Measurements from ENCODE around the gene GINS2.

Gene GINS2

DNA sequence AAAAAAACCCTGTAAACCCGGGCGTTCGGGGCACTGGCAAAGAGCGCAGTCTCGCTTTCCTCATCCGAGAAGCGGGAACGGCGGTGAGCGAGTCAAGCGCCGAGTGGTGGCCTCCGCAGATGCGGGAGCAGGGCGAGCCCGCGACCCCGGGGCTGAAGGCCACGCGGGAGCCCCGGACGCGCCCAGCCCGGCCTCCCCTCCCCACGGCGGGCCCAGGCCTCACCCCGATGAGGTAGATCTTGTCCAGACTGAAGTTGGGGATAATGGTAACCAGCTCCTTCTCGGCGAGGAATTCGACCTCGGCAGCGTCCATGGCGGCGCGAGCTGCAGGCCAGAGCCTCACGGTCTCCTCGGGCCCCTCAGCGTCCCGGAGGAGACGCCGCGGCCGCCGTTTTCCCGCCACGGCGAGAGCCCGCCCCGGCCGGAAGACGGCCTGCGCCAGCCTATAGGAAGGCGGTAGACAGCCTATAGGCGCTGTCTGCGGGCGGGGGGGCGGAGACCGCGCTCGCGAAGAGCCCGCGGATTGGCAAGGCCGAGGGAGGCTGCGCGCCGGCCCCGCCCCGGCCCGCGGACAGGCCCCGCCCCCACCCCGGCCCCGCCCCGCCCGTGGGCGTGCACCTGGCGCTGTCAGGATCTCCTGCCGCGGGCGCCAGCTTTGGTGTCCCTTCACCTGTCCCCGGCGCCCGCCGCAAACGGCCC lies at the start of gene GINS2:
Gene GINS2 (minus strand): TSS at position 369 of the 699 bp plus-strand sequence. CDS start 56 bp downstream, at position 313.
- peak; percentile 81 for DNase-seq (ENCODE audit: low read depth)

DNA sequence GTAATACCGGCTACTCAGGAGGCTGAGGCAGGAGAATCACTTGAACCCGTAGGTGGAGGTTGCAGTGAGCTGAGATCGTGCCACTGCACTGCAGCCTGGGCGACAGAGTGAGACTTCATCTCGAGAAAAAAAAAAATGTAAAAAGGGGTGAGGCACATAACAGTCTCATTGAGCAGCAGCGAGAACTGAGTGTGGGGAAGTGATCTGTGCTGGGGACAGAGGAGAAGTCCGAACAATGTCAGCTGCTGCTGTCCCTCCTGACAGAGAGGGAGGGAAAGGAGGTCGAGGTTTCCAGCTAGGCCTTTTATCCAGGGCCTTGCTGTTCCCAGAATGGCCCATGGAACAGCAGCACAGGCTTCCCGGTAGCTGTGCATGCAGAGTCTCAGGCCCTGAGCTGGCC lies 48.2 kb upstream of the GINS2 start:
- DNase-seq (ENCODE audit: low read depth) = no peak

DNA sequence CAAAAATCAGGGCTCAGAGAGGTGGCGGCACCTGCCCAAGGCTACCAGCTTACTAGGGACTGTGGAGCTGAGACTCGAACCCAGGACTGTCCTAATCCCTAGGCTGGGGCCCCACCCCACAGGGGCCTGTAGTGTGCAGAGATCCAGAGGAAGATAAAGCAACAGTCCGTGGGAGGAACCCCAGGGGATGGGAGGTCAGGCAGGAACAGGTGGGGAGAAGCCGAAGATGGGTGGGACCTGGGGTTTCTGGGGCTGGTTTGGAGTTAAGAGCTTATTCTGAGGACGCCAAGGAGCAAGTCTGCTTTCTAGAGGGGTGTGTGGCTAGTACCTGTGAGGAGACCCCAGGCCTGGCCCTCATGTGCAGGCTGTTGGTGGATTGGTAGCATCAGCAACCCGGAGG lies 47.2 kb upstream of the GINS2 start:
- DNase-seq (ENCODE audit: low read depth) = no peak

DNA sequence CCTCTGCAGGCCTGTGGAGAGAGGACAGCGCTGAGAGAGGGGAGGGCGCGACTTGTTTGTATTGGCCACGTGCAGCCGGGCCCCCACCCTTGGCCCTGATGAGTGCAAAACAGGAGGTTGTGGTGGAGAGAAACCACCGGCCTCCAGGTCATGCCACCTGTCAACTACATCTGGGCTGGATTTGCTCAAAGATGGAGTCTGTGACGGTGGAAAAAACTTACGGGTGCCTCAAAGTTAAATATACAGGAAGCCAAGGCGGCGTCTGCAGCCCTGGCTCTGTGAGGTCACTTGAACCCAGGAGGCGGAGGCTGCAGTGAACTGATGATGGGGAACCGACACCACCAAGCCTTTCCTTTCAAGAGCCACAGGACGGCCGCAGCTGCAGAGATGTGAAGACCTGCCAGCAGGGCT lies 46.5 kb upstream of the GINS2 start:
- DNase-seq (ENCODE audit: low read depth) = no peak

DNA sequence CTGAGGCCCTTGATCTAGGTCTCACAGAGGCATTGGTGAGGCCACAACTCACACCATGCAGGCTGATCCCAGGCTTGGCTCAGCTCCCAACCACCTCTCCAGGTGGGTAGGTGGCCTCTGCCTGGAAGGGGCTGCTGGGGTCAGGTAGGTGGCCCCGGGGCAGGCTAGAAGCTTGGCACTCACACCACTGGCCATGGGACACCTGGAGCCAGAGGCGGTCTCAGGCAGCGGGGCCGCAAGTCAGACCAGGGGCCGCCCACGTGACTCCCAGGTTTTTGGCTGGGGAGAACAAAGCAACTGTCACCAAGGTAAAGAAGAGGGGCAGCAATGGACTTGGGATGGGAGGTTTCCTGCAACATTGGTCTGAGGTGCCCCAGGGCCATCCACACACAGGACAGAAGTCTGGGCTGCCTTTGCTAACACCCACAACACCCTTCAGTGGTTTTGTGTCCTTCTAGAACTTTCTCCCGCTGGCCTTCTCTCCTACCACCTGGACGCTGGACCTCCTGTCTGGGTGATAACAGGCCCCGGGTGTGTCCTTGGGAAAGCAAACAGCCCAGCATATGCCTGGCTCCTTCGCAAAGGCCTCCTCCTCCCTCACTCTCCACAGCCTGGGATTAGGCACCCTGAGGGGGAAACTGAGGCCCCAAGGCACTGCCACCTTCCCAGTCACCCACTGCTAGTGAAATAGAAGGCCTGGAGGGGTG lies 45.7 kb upstream of the GINS2 start:
- no peak for DNase-seq (ENCODE audit: low read depth)

DNA sequence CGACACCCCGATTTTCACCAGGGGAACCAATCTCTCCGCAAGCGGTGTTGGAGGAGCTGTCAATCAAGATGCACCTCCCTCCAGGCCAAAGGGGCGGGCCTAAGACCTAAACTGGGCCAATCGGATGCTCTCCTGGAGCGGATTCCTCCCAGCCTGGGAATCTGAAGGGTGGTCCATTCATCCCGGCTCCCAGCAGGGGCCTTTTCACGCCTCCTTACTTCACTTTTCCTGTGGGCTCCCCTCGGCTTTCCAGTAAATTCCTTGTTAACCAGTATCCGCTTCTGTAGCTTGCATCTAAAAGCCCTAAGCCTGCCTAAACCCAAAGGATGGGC lies 45.1 kb upstream of the GINS2 start:
- DNase-seq (ENCODE audit: low read depth) = no peak

DNA sequence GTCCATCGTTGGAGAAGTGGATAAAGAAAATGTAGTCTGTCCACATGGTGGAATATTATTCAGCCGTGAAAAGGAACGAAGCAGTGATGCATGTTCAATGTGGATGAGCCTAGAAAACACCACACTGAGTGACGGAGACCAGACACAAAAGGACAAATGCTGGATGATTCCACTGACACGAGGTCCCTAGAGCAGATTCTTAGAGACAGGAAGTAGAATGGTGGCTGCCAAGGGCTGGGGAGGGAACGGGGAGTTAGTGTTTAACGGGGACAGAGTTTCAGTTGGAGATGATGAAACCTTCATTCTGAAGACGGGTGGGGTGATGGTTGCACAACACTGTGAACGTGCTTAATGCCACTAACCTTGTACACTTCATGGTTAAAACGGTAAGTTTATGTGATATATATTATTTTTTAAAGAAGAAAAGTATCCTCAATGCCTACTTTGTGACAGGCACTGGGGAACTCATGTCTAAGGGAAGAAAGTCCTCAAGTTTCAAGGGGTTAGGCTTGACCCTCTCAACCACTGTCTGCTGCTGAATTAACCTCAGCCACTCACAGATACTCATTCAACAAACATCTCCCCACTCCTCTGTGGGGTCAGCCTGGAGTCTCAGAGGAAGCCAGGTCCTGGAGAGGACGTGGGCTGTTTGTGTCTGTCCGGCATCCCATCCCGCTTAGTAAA lies 44.5 kb upstream of the GINS2 start:
- DNase-seq (ENCODE audit: low read depth) = peak; percentile 24

DNA sequence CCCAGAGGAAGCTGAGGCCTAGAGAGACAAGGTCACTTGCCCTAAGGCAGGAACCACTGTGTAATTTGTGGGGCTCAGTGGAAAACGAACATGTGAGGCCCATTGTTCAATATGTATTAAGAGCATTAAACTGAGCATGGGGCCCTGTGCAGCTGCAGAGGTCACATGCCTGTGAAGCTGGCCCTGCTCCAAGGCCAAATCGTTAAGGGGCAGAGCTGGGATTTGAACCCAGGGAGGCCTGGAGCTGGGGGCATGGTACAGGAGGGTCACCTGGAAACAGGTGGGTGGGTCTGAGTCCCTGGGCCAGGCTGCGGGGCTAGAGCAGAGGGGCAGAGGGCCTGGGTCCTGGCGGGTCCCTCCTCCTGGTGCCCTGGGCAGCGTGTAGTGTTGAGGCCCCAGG lies 42.4 kb upstream of the GINS2 start:
- no peak for DNase-seq (ENCODE audit: low read depth)

DNA sequence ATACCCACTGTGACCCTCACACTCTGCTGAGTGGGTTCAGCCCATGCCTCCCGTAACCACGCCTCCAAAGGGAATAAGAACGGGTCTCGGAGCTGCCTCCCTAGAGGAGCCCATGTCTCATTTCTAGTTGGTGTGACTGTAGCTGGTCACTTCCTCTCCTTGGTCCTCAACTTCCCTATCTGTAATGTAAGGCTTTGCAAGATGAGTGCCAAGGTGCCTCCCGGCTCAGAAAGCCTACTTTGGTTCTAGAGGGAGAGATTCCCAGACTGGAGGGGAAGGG lies 41.4 kb upstream of the GINS2 start:
- no peak for DNase-seq (ENCODE audit: low read depth)

DNA sequence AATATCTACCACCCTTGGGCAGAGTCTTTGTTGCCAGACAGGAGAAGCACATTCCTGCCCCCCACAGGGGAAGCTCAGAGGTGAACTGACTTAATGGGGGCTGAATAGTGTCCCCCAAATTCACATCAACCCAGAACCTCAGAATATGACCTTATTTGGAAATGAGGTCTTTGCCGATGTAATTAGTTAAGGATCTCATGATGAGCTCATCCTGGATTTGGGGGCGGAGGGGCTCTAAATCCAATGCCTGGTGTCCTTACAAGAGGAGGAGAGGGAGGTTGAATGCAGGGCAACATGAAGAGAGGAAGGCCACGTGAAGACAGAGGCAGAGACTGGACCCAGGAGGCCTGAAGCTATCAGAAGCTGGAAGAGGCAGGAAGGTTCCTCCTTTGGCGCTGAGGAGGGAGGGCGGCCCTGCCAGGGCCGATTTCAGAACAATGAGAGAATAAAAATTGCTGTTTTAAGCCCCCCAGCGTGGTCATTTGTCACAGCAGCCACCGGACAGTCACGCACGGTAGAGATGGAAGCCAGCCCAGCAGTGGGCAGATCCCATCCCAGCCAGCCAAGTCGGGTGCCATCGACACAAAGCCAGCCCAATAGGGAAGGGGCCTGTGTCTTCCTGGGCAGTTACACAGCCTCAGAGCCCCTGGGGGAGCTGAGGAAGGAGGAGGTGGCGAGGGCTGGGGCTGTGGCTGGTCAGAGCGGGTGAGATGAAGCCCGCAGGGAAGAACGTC lies 40.9 kb upstream of the GINS2 start:
- DNase-seq (ENCODE audit: low read depth) = no peak

DNA sequence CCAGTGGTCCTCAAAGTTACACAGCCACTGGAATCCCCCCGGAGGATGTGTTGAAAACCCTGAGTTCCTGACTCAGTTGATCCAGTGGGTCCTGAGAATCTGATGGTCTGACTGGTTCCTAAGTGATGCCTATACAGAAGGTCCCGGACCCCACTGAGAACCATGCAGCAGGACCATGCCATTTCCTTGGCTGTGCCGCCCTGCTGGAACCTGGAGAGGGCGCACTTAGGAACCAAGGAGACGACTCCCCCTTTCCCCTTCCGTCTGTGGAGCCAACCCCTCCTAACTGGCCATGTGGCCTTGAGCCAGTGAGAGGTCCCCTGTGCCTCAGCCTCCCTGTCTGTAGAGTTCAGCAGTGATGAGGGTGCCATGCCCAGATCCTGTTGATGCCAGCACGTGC lies 40.1 kb upstream of the GINS2 start:
- no peak for DNase-seq (ENCODE audit: low read depth)

DNA sequence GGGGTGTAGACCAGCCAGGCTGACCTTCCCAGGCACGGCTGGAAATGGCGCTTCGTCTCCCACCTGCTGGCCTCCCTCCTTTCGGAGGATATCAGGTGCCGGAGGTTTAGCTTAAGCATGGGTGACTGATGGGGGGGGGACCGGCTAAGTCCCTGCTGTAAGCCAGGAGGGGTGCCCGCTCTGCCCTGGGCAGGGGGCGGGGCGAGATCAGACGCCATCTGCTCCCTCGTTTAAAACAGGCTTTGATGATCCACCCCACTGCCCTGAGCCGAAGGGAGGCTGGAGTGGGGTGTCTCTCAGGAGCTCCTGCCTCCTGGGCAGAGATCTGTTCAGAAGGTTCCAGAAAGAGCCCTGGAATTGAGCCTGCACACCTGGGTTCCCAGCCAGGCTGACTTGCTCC lies 36.2 kb upstream of the GINS2 start:
- DNase-seq (ENCODE audit: low read depth) = no peak

DNA sequence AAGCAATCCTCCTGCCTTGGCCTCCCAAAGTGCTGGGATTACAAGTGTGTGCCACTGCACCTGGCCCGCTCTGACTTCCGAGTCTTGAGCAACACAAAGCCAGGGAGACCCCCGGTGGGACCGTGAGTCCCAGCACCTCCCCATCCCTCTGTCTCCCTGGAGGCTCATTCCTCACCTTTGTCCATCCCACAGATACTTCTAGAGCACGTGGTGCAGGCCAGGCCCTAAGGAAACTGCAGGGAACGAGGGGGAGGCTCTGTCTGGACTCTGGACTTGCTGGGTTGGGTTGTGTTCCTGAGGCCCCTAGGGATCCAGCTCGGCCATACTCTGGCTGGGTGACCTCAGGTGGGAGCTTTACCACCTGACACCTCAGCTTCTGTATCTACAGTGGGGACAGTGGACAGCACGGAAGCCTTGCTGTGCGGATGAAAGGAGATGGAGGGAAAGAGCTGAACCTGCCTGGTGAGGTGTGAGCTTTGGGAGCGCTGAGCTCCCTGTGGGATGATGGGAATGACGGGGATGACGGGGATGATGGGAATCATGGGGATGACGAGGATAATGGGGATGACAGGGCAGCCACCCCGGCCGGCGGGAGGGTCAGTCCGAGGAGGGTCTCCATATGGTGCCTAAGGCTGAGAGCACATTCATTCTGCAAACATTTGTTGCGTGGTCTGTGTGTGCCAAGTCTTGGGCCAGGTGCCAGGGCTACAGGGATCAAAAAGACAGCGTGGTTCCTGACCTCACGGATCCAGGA lies 35.5 kb upstream of the GINS2 start:
- DNase-seq (ENCODE audit: low read depth) = no peak

DNA sequence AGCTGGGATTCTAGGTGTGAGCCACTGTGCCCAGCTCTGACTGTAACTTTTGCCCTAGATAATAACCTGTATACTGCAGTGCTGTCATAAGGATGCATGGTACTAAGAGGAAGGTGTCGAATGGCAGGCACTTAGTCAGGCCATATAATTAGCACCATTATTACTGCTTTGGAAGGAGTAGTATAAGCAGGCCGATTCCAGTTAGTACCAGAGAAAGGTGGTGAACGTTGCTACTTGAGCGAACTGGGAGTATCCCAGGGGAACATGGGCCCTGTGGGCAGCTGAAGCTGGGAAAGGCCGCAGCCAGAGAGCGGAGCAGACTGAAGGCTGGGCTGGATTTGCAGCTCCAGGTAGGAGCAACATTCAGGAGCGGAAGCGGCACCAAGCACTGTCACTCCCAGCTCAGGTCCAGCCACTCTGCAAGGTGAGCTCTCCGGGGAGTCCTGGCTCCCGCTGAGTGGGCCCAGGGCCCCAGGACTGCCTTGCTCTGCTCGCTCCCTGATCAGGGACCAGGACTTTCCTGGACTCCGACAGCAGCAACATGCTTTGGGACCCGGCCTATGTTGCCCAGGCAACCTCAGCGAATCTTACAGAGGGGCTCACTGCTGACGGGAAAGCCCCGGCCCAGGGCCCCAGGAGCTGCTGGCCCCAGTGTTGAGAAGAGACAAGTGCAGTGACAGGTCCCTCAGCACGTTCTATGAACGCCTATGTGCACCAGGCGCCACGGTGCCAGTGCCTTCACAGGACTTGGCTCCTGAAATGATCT lies 33.6 kb upstream of the GINS2 start:
- no peak for DNase-seq (ENCODE audit: low read depth)

DNA sequence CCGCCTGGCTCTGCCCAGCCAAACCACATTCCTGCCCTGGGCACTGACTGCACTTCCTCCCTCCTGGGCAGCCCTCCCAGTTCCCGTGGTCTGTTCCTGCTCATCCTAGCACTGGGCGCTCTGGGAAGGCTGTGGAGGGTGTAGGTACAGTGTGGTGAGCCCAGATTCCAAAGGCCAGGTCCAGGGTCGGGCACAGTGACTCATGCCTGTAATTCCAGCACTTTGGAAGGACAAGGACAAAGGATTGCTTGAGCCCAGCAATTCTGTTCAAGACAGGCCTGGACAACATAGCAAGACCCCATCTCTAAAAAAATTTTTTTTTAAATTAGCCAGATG lies 31.5 kb upstream of the GINS2 start:
- DNase-seq (ENCODE audit: low read depth) = no peak

DNA sequence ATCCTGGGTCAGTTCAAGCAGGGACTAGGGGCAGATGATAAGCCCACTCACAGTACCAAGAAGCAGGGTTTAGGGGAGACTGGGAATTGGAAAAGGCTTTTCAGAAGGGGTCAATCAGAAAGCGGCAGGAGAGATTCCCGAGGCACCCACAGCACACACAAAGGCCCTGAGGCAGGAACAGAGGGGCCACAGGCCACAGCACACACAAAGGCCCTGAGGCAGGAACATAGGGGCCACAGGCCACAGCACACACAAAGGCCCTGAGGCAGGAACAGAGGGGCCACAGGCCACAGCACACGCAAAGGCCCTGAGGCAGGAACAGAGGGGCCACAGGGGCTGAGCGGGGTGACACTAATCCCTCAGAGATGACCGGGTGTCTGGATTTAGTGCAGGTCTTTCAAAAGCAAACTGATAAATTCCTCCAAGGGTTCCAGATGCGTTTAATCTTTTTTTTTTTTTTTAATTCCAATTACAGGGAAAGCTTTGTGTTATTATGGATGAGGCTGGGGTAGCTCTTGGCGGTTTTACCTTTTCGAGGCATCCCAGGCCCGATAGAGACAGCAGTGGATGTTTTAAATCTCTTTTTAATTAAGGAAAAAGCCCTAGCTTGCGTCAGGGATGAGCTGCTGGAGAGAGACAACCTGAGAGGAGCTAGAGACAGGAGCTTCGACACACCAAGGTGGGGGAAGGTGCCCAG lies 31.0 kb upstream of the GINS2 start:
- no peak for DNase-seq (ENCODE audit: low read depth)

DNA sequence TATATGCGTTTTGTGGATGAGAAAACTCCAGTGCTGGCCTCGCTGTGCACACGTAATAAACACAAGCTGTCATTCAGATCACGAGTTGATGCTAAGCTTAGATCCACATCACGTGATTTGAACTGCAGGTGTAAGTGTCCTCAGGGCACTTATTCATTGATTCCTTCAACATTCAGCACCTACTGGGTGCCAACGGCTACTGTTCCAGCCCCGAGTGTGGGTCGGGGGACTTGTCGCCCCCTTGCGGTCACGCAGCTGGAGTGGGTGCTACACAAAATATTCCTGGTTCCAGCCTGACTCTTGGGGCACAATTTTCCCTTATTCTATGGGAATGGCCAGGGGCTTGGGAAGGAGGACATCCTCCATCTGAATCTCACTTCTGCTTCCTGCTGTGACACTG lies 29.9 kb upstream of the GINS2 start:
- no peak for DNase-seq (ENCODE audit: low read depth)

DNA sequence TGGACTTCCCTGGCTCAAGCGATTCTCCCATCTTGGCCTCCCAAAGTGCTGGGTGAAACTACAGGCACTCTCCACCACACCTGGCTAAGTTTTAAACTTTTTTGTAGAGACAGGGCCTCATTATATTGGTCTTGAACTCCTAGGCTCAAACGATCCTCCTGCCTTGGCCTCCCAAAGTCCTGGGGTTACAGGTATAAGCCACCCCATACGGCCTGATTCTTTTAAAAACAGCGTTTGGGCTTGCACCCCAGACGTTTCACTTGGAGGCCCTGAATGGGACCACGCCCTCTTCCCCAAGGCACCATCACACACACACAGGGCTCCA lies 29.4 kb upstream of the GINS2 start:
- DNase-seq (ENCODE audit: low read depth) = no peak

DNA sequence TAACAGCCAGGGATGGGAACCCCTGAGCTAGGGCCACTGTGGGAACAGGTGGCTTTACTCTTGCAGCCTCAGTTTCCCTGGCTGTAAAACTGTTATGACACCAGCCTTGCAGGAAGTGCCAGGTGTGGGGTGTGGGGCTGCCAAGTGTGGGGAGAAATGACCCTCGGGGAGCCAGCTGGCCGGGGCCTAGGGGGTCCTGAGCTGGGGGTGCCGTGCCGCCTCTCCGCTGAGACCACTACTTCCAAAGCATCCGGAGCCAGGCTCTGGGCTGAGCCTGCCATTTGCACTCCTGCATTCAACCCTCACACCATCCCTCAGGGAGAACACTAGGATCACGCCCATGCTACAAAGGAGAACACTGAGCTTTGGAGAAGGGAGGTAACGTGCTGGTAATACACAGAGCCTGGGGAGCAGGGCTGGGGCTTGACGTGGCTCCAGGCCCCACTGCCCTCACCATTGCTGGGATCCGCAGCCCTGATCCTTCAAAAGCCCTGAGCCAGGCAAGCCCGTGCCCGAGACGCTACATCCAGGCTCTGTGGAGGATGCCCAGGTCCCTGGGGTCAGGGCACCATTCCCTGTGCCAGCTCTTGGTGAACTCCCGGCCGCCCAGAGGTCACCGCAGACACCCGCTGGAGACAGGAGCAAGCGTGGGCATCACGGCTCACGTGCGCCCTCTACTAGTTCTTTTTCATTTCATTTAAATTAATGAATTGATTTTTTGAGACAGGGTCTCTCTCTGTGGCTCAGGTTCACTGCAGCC lies 28.8 kb upstream of the GINS2 start:
- DNase-seq (ENCODE audit: low read depth) = peak; percentile 33

DNA sequence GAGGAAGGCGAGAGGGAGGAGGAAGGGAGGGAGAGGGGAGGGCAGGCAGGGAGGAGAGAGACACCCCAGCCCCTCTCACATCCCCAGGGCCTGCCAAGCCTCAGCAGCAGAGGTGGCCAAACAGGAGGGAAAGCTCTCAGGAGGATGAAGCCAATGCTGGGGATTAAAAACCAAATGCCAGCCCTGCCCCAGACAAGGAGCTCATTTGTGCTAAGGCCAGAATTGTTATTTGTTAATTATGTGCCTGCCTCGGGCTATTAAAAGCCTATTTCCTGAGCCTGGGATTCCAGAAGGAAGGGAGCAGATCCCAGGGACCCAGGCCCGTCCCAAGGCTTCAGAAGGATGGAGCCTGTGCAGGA lies 27.9 kb upstream of the GINS2 start:
- DNase-seq (ENCODE audit: low read depth) = no peak

All from fibroblast of the conjunctiva (primary cell).